22Rv1 (cell line): Measurements from ENCODE around the gene MFSD6L.

Experiments used
- H3K27ac ChIP-seq: fragments of 450-650 bp; 2 replicates; pipeline ENCODE4 v1.5.1; 2017
- CTCF ChIP-seq: fragments of 450-650 bp; IDR thresholded peaks from 2 replicates; pipeline ENCODE4 v1.5.1; 2017; ENCODE audit warnings: mild to moderate bottlenecking
- ZFX ChIP-seq: fragments of 450-650 bp; IDR thresholded peaks from 2 replicates; pipeline ENCODE4 v1.6.1; 2017; ENCODE audit warnings: antibody characterized with exemption, borderline replicate concordance

MFSD6L gene

GRCh38 chr17:8798176-8798845 is 854 bp downstream of the MFSD6L start:
- TF ChIP-seq CTCF (no peak), ZFX (no peak)
- no peak overlapping the region for H3K27ac ChIP-seq

GRCh38 chr17:8797621-8798175 is 1.5 kb downstream of the MFSD6L start:
- TF ChIP-seq CTCF, result no peak
- TF ChIP-seq ZFX, result no peak
- H3K27ac ChIP-seq, result no peak overlapping the region

GRCh38 chr17:8794636-8795035 is 4.5 kb downstream of the MFSD6L start:
- TF ChIP-seq CTCF, result no peak
- no peak overlapping the region for H3K27ac ChIP-seq

- no peak for TF ChIP-seq ZFX
- no peak for TF ChIP-seq CTCF
- no peak overlapping the region for H3K27ac ChIP-seq
These were observed 5.5 kb downstream of the MFSD6L start for GRCh38 chr17:8793649-8794048.

GRCh38 chr17:8792646-8793045 is 6.5 kb downstream of the MFSD6L start:
- no peak overlapping the region for H3K27ac ChIP-seq
- no peak for TF ChIP-seq ZFX
- no peak for TF ChIP-seq CTCF

- TF ChIP-seq CTCF, result no peak
- no peak for TF ChIP-seq ZFX
- H3K27ac ChIP-seq, result no peak overlapping the region
These were observed 7.3 kb downstream of the MFSD6L start for GRCh38 chr17:8791910-8792270.

- H3K27ac ChIP-seq, result no peak overlapping the region
- TF ChIP-seq CTCF, result no peak
- TF ChIP-seq ZFX, result no peak
These were observed 7.8 kb downstream of the MFSD6L start for GRCh38 chr17:8791248-8791909.
